CD4-positive, alpha-beta T cell (primary cell): Measurements from ENCODE around the gene P2RY13. TPM values are rescaled to one million over a fixed set of nuclear protein-coding genes. Genes with fewer than 3 reads are reported as not detected.
A peak's percentile ranks its signal among the peaks of the same experiment; 100 is the strongest.

Source experiments
- ATAC-seq: fragments of 200-7000 bp; cut with Tn5 transposase; one replicate; pipeline ENCODE4 v1.10.0; 2022; ENCODE audit warnings: mild to moderate bottlenecking; ENCODE audit not compliant: poor library complexity
- CTCF ChIA-PET: fragments of 350-600 bp; sonication (Branson Sonifier 250); formaldehyde crosslinking; loops from one replicate; lab custom pipeline; 2021; ENCODE audit warnings: antibody characterized with exemption, inconsistent platforms; lab: Charles Lee
- POLR2A ChIA-PET: fragments of 350-600 bp; sonication (Branson Sonifier 250); formaldehyde crosslinking; loops from one replicate; lab custom pipeline; 2021; ENCODE audit warnings: antibody characterized with exemption, inconsistent platforms; lab: Charles Lee
- DNase-seq, 14 experiments: peaks; one replicate each; pipeline ENCODE4 v3.0.0-alpha.2; 2013 to 2020; ENCODE audit warnings: mixed read lengths in 2 of 14
- H3K27ac ChIP-seq, 2 donors: one replicate each; pipeline versions ENCODE4 v1.5.1 to v1.7.0; 2013; ENCODE audit warnings: low read length in 2 of 2, low read depth in 1 of 2, mild to moderate bottlenecking in 1 of 2
- H3K27me3 ChIP-seq, 2 experiments: 1 replicate in 1 of 2; 2 replicates in 1 of 2; pipeline versions ENCODE4 v1.6.1 to v1.7.0; 2013; ENCODE audit warnings: low read length in 2 of 2, control low read depth in 1 of 2, mild to moderate bottlenecking in 1 of 2, moderate library complexity in 1 of 2; ENCODE audit not compliant: insufficient read depth in 2 of 2, control insufficient read depth in 1 of 2
- H3K36me3 ChIP-seq: one replicate; pipeline ENCODE4 v1.6.1; 2013; ENCODE audit warnings: low read length, control low read depth; ENCODE audit not compliant: insufficient read depth
- H3K4me1 ChIP-seq: one replicate; pipeline ENCODE4 v1.6.1; 2013; ENCODE audit warnings: low read length, control low read depth; ENCODE audit not compliant: insufficient read depth
- H3K4me3 ChIP-seq: one replicate; pipeline ENCODE4 v1.5.1; 2013; ENCODE audit warnings: mild to moderate bottlenecking, low read length, moderate library complexity
- H3K9me3 ChIP-seq, 2 experiments: 1 replicate in 1 of 2; 2 replicates in 1 of 2; pipeline versions ENCODE4 v1.6.1 to v1.7.0; 2013; ENCODE audit warnings: low read length in 2 of 2, mild to moderate bottlenecking in 2 of 2, control low read depth in 1 of 2, moderate library complexity in 1 of 2; ENCODE audit not compliant: control insufficient read depth in 1 of 2, insufficient read depth in 1 of 2
- H3K27ac Mint-ChIP-seq: one replicate; pipeline ENCODE4 v1.8.0; 2020; ENCODE audit warnings: mixed read lengths
- H3K27me3 Mint-ChIP-seq: one replicate; pipeline ENCODE4 v1.8.0; 2021; ENCODE audit warnings: mixed read lengths
- H3K36me3 Mint-ChIP-seq: one replicate; pipeline ENCODE4 v1.8.0; 2021; ENCODE audit warnings: low read depth, mixed read lengths
- H3K4me1 Mint-ChIP-seq: one replicate; pipeline ENCODE4 v1.8.0; 2021; ENCODE audit warnings: low read depth, mixed read lengths
- H3K4me3 Mint-ChIP-seq: one replicate; pipeline ENCODE4 v1.8.0; 2020; ENCODE audit warnings: mild to moderate bottlenecking, mixed read lengths
- H3K9me3 Mint-ChIP-seq: one replicate; pipeline ENCODE4 v1.8.0; 2020; ENCODE audit warnings: mixed read lengths
- intact Hi-C, 2 experiments: fragments of 100-400 bp; cut with DNase I in 1 of 2; cut with micrococcal nuclease in 1 of 2; formaldehyde crosslinking; loops; one replicate each; pipeline versions ENCODE4 v1.15.1 to v1.9.0; 2023 to 2025; cut with DNase I, micrococcal nuclease
- total RNA-seq, 174 experiments: library from RNA in 2 of 174; stranded (reverse) in 2 of 174; gene quantifications; one replicate each; pipeline ENCODE4 v1.2.3 and lab custom pipeline; 2021 to 2026
- TF ChIP-seq, protein P1 (sequence below): fragments of 200-600 bp; IDR thresholded peaks from one replicate; pipeline ENCODE4 v1.8.0; 2022; ENCODE audit warnings: antibody characterized with exemption, mild to moderate bottlenecking

P2RY13 gene
- total RNA-seq, 2 experiments from 2014 or later, result 0.08 TPM; not detected in 1

DNA sequence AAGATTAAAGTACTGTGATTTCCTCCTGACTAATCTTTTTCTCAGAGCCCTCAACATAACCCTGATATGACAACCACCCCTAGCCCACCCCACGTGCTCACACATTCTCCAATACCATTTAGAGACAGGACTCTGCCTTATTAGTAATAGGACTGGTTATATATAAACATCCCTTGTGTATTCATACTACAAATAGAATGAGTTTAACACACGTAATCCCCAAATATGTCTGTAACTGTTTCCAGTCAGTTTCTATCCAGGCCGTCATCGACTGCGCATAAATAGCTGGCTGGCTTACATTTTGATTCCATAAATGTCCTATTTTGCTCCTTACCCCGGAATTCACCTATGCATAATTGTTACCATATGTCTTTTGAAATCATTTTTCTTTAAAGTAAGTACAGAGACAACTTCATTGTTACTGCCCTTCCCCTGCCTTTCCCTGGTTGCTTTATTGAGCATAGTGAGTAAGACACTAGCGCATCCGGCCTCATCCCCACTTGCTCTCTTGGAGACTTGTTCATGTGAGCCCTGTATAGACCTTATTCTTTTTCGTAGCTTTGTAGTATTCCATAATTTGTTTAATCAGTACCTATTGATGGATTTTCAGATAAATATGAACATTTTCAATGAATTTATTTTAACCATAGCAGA, 47.6 kb downstream of the P2RY13 start:
- no peak overlapping the region for H3K4me3 Mint-ChIP-seq
- no peaks in the 10 kb centered on the region for H3K36me3 ChIP-seq
- no peak for ATAC-seq
- H3K27me3 ChIP-seq, result no peaks in the 10 kb centered on the region
- CTCF ChIA-PET, result interaction anchor here (0.9 to 6.2 kb wide), 4 partner anchors 13 to 119 kb away, joined by 3 to 65 read pairs (median 4); no protein-coding TSS in a partner anchor
- H3K9me3 ChIP-seq, result no peaks in the 10 kb centered on the region
- no peak overlapping the region for H3K27ac Mint-ChIP-seq
- H3K27me3 Mint-ChIP-seq, result no peaks in the 10 kb centered on the region
- H3K4me3 ChIP-seq, result no peak overlapping the region
- H3K27ac ChIP-seq, result no peak overlapping the region
- no peaks in the 10 kb centered on the region for H3K9me3 Mint-ChIP-seq
- intact Hi-C loops, result loop anchor here (5.0 to 10.0 kb wide), 2 partner anchors 357 to 559 kb away; no protein-coding TSS in a partner anchor
- H3K4me1 Mint-ChIP-seq, result peaks cover 34% of the 10 kb centered on the region
- TF ChIP-seq, protein P1, sequence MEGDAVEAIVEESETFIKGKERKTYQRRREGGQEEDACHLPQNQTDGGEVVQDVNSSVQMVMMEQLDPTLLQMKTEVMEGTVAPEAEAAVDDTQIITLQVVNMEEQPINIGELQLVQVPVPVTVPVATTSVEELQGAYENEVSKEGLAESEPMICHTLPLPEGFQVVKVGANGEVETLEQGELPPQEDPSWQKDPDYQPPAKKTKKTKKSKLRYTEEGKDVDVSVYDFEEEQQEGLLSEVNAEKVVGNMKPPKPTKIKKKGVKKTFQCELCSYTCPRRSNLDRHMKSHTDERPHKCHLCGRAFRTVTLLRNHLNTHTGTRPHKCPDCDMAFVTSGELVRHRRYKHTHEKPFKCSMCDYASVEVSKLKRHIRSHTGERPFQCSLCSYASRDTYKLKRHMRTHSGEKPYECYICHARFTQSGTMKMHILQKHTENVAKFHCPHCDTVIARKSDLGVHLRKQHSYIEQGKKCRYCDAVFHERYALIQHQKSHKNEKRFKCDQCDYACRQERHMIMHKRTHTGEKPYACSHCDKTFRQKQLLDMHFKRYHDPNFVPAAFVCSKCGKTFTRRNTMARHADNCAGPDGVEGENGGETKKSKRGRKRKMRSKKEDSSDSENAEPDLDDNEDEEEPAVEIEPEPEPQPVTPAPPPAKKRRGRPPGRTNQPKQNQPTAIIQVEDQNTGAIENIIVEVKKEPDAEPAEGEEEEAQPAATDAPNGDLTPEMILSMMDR, result no peak
- DNase-seq, result no peak
- peaks cover 15% of the 10 kb centered on the region for H3K4me1 ChIP-seq
- POLR2A ChIA-PET, result interaction anchor here (1.5 kb wide), 1 partner anchor 111 kb away, joined by 4 read pairs; no protein-coding TSS in a partner anchor
- H3K36me3 Mint-ChIP-seq, result no peaks in the 10 kb centered on the region

DNA sequence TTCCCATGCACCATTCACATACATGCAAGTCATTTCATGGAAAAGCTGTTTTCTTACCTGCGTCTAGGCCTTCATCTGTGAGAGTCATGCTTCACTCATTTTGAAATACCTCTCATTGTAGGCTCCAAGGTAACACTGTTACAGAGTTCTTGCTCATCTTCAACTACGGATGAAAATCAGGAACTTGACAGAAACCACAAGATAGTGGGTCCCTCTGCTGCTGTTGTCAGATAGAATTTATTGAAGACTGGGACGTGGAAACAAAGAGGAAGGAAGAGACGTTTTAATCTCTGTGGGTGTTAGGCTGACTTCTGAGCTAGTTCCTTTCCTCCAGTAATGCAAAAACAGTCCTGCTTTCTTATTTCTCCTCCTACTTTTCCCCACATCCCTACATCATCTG, 51.1 kb downstream of the P2RY13 start, which contains the start of gene P2RY14:
P2RY14 (minus strand) TSS at position 313 of the 400 bp plus-strand sequence. CDS start 64,226 bp downstream, outside the sequence.
- CTCF ChIA-PET, result interaction anchor here (1.0 to 6.2 kb wide), 4 partner anchors 10 to 110 kb away, joined by 4 to 65 read pairs (median 6); no protein-coding TSS in a partner anchor
- peak in 4 of 14 experiments; percentile 10 to 42 (median 39) for DNase-seq
- Mint-ChIP-seq H3K9me3 (no peaks in the 10 kb centered on the region), H3K4me3 (peak within 1 kb of the TSS; percentile 8), H3K27me3 (no peaks in the 10 kb centered on the region), H3K36me3 (no peaks in the 10 kb centered on the region), H3K27ac (peak within 1 kb of the TSS; percentile 80), H3K4me1 (peaks cover 45% of the 10 kb centered on the region)
- TF ChIP-seq, protein P1, result no peak
- H3K4me1 ChIP-seq, result peaks cover 22% of the 10 kb centered on the region
- H3K27ac ChIP-seq, result peak within 1 kb of the TSS in 1 of 2 donors; percentile 54
- no peaks in the 10 kb centered on the region for H3K9me3 ChIP-seq
- H3K36me3 ChIP-seq, result no peaks in the 10 kb centered on the region
- ATAC-seq, result peak; percentile 41
- POLR2A ChIA-PET, result interaction anchor here (0.6 to 1.5 kb wide), 5 partner anchors 10 to 110 kb away, joined by 3 to 5 read pairs (median 3); no protein-coding TSS in a partner anchor
- intact Hi-C loops, result loop anchor here in 1 of 2 experiments (10.0 kb wide), 1 partner anchor 553 kb away; no protein-coding TSS in a partner anchor
- H3K27me3 ChIP-seq, result no peaks in the 10 kb centered on the region
- H3K4me3 ChIP-seq, result no peak within 1 kb of the TSS

DNA sequence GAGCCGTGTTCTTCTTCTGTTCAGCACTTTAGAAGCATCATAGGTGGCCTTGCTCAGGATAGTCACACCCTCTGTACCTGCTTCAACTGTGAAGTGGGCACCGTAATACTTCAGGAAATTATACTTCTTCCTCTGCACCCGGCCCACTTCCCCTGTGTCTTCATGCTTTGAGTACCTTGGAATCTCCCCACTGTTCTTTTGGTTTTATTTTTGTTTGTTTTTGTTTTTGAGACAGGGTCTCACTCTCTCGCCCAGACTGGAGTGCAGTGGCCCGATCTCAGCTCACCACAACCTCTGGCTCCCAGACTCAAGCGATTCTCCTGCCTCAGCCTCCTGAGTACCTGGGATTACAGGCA, 52.7 kb downstream of the P2RY13 start:
- no peak overlapping the region for H3K4me3 ChIP-seq
- Mint-ChIP-seq H3K4me3 (peak overlapping the region; percentile 8), H3K9me3 (no peaks in the 10 kb centered on the region), H3K36me3 (no peaks in the 10 kb centered on the region), H3K4me1 (peaks cover 39% of the 10 kb centered on the region), H3K27me3 (no peaks in the 10 kb centered on the region), H3K27ac (peak overlapping the region; percentile 68)
- H3K27ac ChIP-seq, result peak overlapping the region; percentile 21 to 45
- TF ChIP-seq, protein P1, result no peak
- H3K9me3 ChIP-seq, result no peaks in the 10 kb centered on the region
- H3K4me1 ChIP-seq, result peaks cover 22% of the 10 kb centered on the region
- no peaks in the 10 kb centered on the region for H3K27me3 ChIP-seq
- intact Hi-C loops, result loop anchor here in 1 of 2 experiments (10.0 kb wide), 1 partner anchor 552 kb away; no protein-coding TSS in a partner anchor
- DNase-seq, result peak in 7 of 14 experiments; percentile 5 to 79 (median 29)
- POLR2A ChIA-PET, result no interaction called here
- ATAC-seq, result peak; percentile 84
- CTCF ChIA-PET, result interaction anchor here (1.0 to 2.5 kb wide), 3 partner anchors 48 to 114 kb away, joined by 3 to 8 read pairs (median 7); no protein-coding TSS in a partner anchor
- H3K36me3 ChIP-seq, result no peaks in the 10 kb centered on the region

Other genes with a start within 250 kb of the P2RY13 start
- gene MED12L, start 243.9 kb downstream of the P2RY13 start, total RNA-seq, result under 1 TPM; 0.39 to 0.49 TPM
- 10 to 100 TPM in 1 of 2 experiments, 1 to 10 TPM in 1; 9.7 to 16.7 TPM for gene GPR171, start 126.3 kb downstream of the P2RY13 start, total RNA-seq
- under 1 TPM in 1 of 2 experiments, not detected in 1; 0.22 TPM for gene P2RY14, start 51.0 kb downstream of the P2RY13 start, total RNA-seq
- not detected for gene GPR87, start 12.7 kb downstream of the P2RY13 start, total RNA-seq
- gene P2RY12, start 55.2 kb upstream of the P2RY13 start, total RNA-seq, result not detected
- not detected for gene IGSF10, start 131.5 kb upstream of the P2RY13 start, total RNA-seq